GF-D8 (cell line): Measurements from ENCODE around the gene OR11A1.

ENCODE experiments used
- DNase-seq: peaks from one replicate; lab custom pipeline; 2025; lab: John Stamatoyannopoulos, UW

The OR11A1 gene

GRCh38 chr6:29388533-29388932 lies 68.3 kb downstream of the OR11A1 start:
- DNase-seq, result no peak

GRCh38 chr6:29376003-29376402 lies 80.9 kb downstream of the OR11A1 start:
- DNase-seq, result no peak
